GM12878 (cell line): ENCODE results near the gene POMZP3. TPM values are rescaled to one million over a fixed set of nuclear protein-coding genes. Genes with fewer than 3 reads are reported as not detected.
"Not testable (repeated sequence)": the region's sequence is repeated elsewhere in the genome, so short reads cannot be mapped to it uniquely, and the experiment has no call there.

Experiments
- ATAC-seq: fragments of 200-7000 bp; cut with Tn5 transposase; 3 replicates; pipeline ENCODE4 v1.9.1; 2020; ENCODE audit warnings: mild to moderate bottlenecking, moderate library complexity
- Bru-seq: library from RNA; stranded (reverse); fragments of 400-500 nt; gene quantifications from one replicate; lab custom pipeline; 2021; lab: Mats Ljungman, UMichigan
- BruChase-seq, 2 experiments: library from RNA; stranded (reverse); fragments of 400-500 nt; gene quantifications; one replicate each; lab custom pipeline; 2021; lab: Mats Ljungman, UMichigan
- BruUV-seq: library from RNA; stranded (reverse); fragments of 400-500 nt; replicated peaks from 2 replicates; lab custom pipeline; 2021; lab: Mats Ljungman, UMichigan
- CTCF ChIA-PET: fragments of 300-600 bp; sonication (Branson Sonifier 250); formaldehyde crosslinking; extraction: SDS; loops from one replicate; lab custom pipeline; 2021; ENCODE audit warnings: inconsistent platforms; lab: Yijun Ruan, JAX
- POLR2A ChIA-PET: fragments of 350-600 bp; formaldehyde crosslinking; extraction: SDS; loops from one replicate; lab custom pipeline; 2021; ENCODE audit warnings: inconsistent platforms; lab: Charles Lee
- RAD21 ChIA-PET: fragments of 300-600 bp; sonication (Branson Sonifier 250); formaldehyde crosslinking; loops from one replicate; lab custom pipeline; 2023; ENCODE audit warnings: antibody characterized with exemption; ENCODE audit not compliant: unreplicated experiment; lab: Charles Lee
- SMC1A ChIA-PET: fragments of 300-600 bp; sonication (Branson Sonifier 250); formaldehyde crosslinking; loops from one replicate; lab custom pipeline; 2023; ENCODE audit not compliant: unreplicated experiment, uncharacterized antibody; lab: Charles Lee
- DNase-seq: peaks from one replicate; pipeline ENCODE4 v3.0.0-alpha.2; 2011; ENCODE audit warnings: low read depth, low spot score
- FAIRE-seq: peaks from 3 replicates; lab custom pipeline; 2011; peaks lifted over from hg19 to GRCh38; lab: Jason Lieb, UNC
- H2AFZ ChIP-seq: 2 replicates; pipeline ENCODE4 v1.6.0; 2011; ENCODE audit warnings: low read depth, low read length, control low read depth; ENCODE audit not compliant: control insufficient read depth
- H3K27ac ChIP-seq: 2 replicates; pipeline ENCODE4 v1.5.1; 2011; ENCODE audit warnings: control low read depth; ENCODE audit not compliant: control insufficient read depth, insufficient read depth
- H3K27me3 ChIP-seq, 2 experiments: replicated peaks in 1 of 2; 2 replicates each; pipeline versions ENCODE4 v1.6.0 to v1.6.1; 2011; ENCODE audit warnings: low read length in 1 of 2; ENCODE audit not compliant: control insufficient read depth in 2 of 2, insufficient read depth in 2 of 2
- H3K36me3 ChIP-seq, 2 experiments: 2 replicates each; pipeline ENCODE4 v1.5.1; 2011; ENCODE audit warnings: low read length in 1 of 2; ENCODE audit not compliant: control insufficient read depth in 2 of 2, insufficient read depth in 2 of 2
- H3K4me1 ChIP-seq: 2 replicates; pipeline ENCODE4 v1.6.1; 2011; ENCODE audit warnings: mild to moderate bottlenecking, low read length, moderate library complexity, mixed read lengths; ENCODE audit not compliant: control insufficient read depth, insufficient read depth
- H3K4me2 ChIP-seq: 2 replicates; pipeline ENCODE4 v1.6.0; 2011; ENCODE audit warnings: control low read depth; ENCODE audit not compliant: control insufficient read depth, insufficient read depth
- H3K4me3 ChIP-seq: fragments of 200-600 bp; sonication (generic); 2 replicates; pipeline ENCODE4 v1.5.1; 2016
- H3K79me2 ChIP-seq: 2 replicates; pipeline ENCODE4 v1.6.0; 2011; ENCODE audit warnings: low read length; ENCODE audit not compliant: control insufficient read depth, insufficient read depth
- H3K9ac ChIP-seq: 2 replicates; pipeline ENCODE4 v1.8.0; 2011; ENCODE audit warnings: low read length, control low read depth, mixed read lengths; ENCODE audit not compliant: control insufficient read depth, insufficient read depth
- H3K9me3 ChIP-seq: replicated peaks from 3 replicates; pipeline ENCODE4 v1.5.1; 2011; ENCODE audit warnings: mild to moderate bottlenecking, low read length; ENCODE audit not compliant: control insufficient read depth, insufficient read depth
- H4K20me1 ChIP-seq: 2 replicates; pipeline ENCODE4 v1.6.0; 2011; ENCODE audit not compliant: control insufficient read depth, insufficient read depth
- BACH1 ChIP-seq: fragments of 450-650 bp; IDR thresholded peaks from 2 replicates; pipeline ENCODE4 v1.6.1; 2017; ENCODE audit warnings: mild to moderate bottlenecking, borderline replicate concordance
- BHLHE40 ChIP-seq, 2 experiments: fragments of 450-650 bp in 1 of 2; IDR thresholded peaks; 2 replicates each; pipeline ENCODE4 v1.6.1; 2011 to 2017; ENCODE audit warnings: low read depth in 2 of 2, borderline replicate concordance in 1 of 2, improper control_type of control experiment in 1 of 2, low read length in 1 of 2, mild to moderate bottlenecking in 1 of 2
- CREB1 ChIP-seq: IDR thresholded peaks from 2 replicates; pipeline ENCODE4 v1.6.1; 2012; ENCODE audit warnings: low read depth, mild to moderate bottlenecking, inconsistent platforms
- CREM ChIP-seq: IDR thresholded peaks from 2 replicates; pipeline ENCODE4 v1.6.1; 2014; ENCODE audit warnings: antibody characterized with exemption, low read depth
- GATAD2B ChIP-seq: fragments of 450-650 bp; conservative IDR thresholded peaks from 2 replicates; pipeline ENCODE4 v1.6.1; 2017; ENCODE audit warnings: low read depth, mild to moderate bottlenecking, moderate library complexity
- IKZF1 ChIP-seq: fragments of 450-650 bp; conservative IDR thresholded peaks from 2 replicates; pipeline ENCODE4 v1.6.1; 2017; ENCODE audit warnings: antibody characterized with exemption, mild to moderate bottlenecking
- LARP7 ChIP-seq: fragments of 450-650 bp; IDR thresholded peaks from 2 replicates; pipeline ENCODE4 v1.6.1; 2017; ENCODE audit warnings: mild to moderate bottlenecking
- NKRF ChIP-seq: fragments of 450-650 bp; conservative IDR thresholded peaks from 2 replicates; pipeline ENCODE4 v1.6.1; 2017; ENCODE audit warnings: mild to moderate bottlenecking, moderate library complexity
- POLR2A ChIP-seq: IDR thresholded peaks from 2 replicates; pipeline ENCODE4 v1.6.1; 2011; ENCODE audit warnings: low read depth, mild to moderate bottlenecking, low read length
- POLR2AphosphoS5 ChIP-seq: IDR thresholded peaks from 2 replicates; pipeline ENCODE4 v1.6.1; 2011; ENCODE audit warnings: mild to moderate bottlenecking, low read length, inconsistent platforms
- WGBS: methylation state at CpG from one replicate; pipeline ENCODE4 v1.1.6; 2016; ENCODE audit warnings: low lambda C conversion rate; ENCODE audit not compliant: insufficient replicate concordance, insufficient coverage; ENCODE audit errors: missing lambda C conversion rate; 5-methylcytosine and 5-hydroxymethylcytosine counted together
- in situ Hi-C: fragments of 300-500 bp; cut with MboI; formaldehyde crosslinking; loops from 9 replicates; pipeline ENCODE4 v1.14.3; 2018; ENCODE audit warnings: mixed read lengths
- intact Hi-C: fragments of 100-400 bp; cut with micrococcal nuclease; formaldehyde crosslinking; loops from one replicate; pipeline ENCODE4 v1.14.2; 2022; ENCODE audit not compliant: unreplicated experiment
- long read RNA-seq, 2 experiments: library from polyadenylated mRNA; unstranded; transcript quantifications; one replicate each; pipeline ENCODE4 v2.0.0, GENCODE V29; 2019 to 2020
- polyA minus RNA-seq, 3 experiments: library from RNA; depleted of rRNA, polyadenylated mRNA; stranded (reverse); fragments of >200 nt; gene quantifications; 2 replicates each; pipeline ENCODE4 v1.2.3, GENCODE V29; 2011
- polyA plus RNA-seq, 11 experiments: library from polyadenylated mRNA; depleted of rRNA in 4 of 11; unstranded in 6 of 11; stranded (reverse) in 5 of 11; fragments of >200 nt; fragmentation: Nextera tagmentation in 4 of 11; fragmentation: Illumina TruSeq in 1 of 11; extraction: Ambion mirVana in 4 of 11; extraction: Trizol in 1 of 11; gene quantifications; 1 replicate in 1 of 11; 2 replicates in 10 of 11; pipeline versions ENCODE4 v1.2.1 to v1.2.3, GENCODE V29; 2011 to 2016; ENCODE audit warnings: inconsistent platforms in 2 of 11, missing spikeins in 2 of 11, low read depth in 1 of 11
- total RNA-seq, 4 experiments: library from RNA; depleted of rRNA in 3 of 4; stranded (reverse); fragments of >200 nt in 3 of 4; fragmentation: Illumina TruSeq in 1 of 4; extraction: Trizol in 1 of 4; gene quantifications; 2 replicates each; pipeline versions ENCODE4 v1.2.1 to v1.2.3, GENCODE V29; 2013 to 2021
- TF ChIP-seq, protein P1 (sequence below): fragments of 450-650 bp; IDR thresholded peaks from 2 replicates; pipeline ENCODE4 v1.6.1; 2017; ENCODE audit warnings: mild to moderate bottlenecking, moderate library complexity

POMZP3 gene
- 7.2 and 9.8 TPM in 2 replicates for total RNA-seq (2013; cell fraction: nucleolus; rRNA removed)
- 3.7 and 4.9 TPM in 2 replicates for total RNA-seq (2014; rRNA removed)
- total RNA-seq (2014; rRNA removed; fragmentation: Illumina TruSeq; extraction: Trizol) = 2.2 and 2.8 TPM in 2 replicates
- 10.3 and 12.6 TPM in 2 replicates for total RNA-seq (2021)
- 3.8 TPM for polyA plus RNA-seq (2011; ENCODE audit: low read depth)
- polyA plus RNA-seq (2011; rRNA removed) = 2.0 and 4.4 TPM in 2 replicates
- polyA plus RNA-seq (2011; cell fraction: cytosol; rRNA removed) = 4.3 and 4.8 TPM in 2 replicates
- 5.8 and 5.9 TPM in 2 replicates for polyA plus RNA-seq (2011; cell fraction: nucleus; rRNA removed)
- polyA plus RNA-seq (2012) = 5.8 and 7.4 TPM in 2 replicates
- polyA plus RNA-seq (2014; fragmentation: Illumina TruSeq; extraction: Trizol) = 4.8 and 5.8 TPM in 2 replicates
- 1 to 10 TPM; 2.4 to 4.5 TPM for polyA plus RNA-seq (2014; fragmentation: Nextera tagmentation; extraction: Ambion mirVana)
- 6.1 and 6.9 TPM in 2 replicates for polyA plus RNA-seq (2014; rRNA removed)
- 10 to 100 TPM in 1 of 2 experiments, 1 to 10 TPM in 1; 8.3 to 10.2 TPM for polyA plus RNA-seq (2016; fragmentation: Nextera tagmentation; extraction: Ambion mirVana)
- 7.2 TPM in 2 replicates for polyA minus RNA-seq (2011; rRNA and poly(A)+ RNA removed)
- polyA minus RNA-seq (2011; cell fraction: cytosol; rRNA and poly(A)+ RNA removed) = 3.7 and 5.9 TPM in 2 replicates
- polyA minus RNA-seq (2011; cell fraction: nucleus; rRNA and poly(A)+ RNA removed) = 7.0 and 14.6 TPM in 2 replicates
- Bru-seq, nascent RNA = percentile 61 among the genes with signal in this experiment
- percentile 54 among the genes with signal in this experiment for BruChase-seq, experiment 1, labeled RNA remaining after a 6-hour chase
- BruChase-seq, experiment 2, labeled RNA remaining after a 2-hour chase = percentile 54 among the genes with signal in this experiment
- long read RNA-seq, experiment 1, partial matches to known transcripts = 0 of 2 reads
- long read RNA-seq, experiment 1, other reads (novel, unspliced or antisense) = 1 of 2 reads
- long read RNA-seq, experiment 2, partial matches to known transcripts = 3 of 3 reads
- long read RNA-seq, experiment 2, other reads (novel, unspliced or antisense) = 0 of 3 reads

- H3K79me2 ChIP-seq, intact Hi-C loops, RAD21 ChIA-PET, BruUV-seq, DNase-seq, CTCF ChIA-PET, H3K9me3 ChIP-seq, H3K4me1 ChIP-seq, in situ Hi-C loops, SMC1A ChIA-PET, H3K36me3 ChIP-seq, H4K20me1 ChIP-seq, FAIRE-seq, H3K27me3 ChIP-seq, POLR2A ChIA-PET: not testable (repeated sequence)
- Histone ChIP-seq H3K4me2 (0 out of 2 replicates have a peak within 1 kb of the TSS, but pooled peaks have one; percentile 42), H3K27ac (peak within 1 kb of the TSS; percentile 61), H2AFZ (peak within 1 kb of the TSS; percentile 71), H3K9ac (peak within 1 kb of the TSS; percentile 67), H3K4me3 (peak within 1 kb of the TSS; percentile 86)
- ATAC-seq = peak; percentile 91
- under 1% methylated on average over 13 of the region's 78 CpGs for WGBS
- TF ChIP-seq POLR2A = peak; percentile 55
- peak; percentile 65; the same call in 1 of the 2 replicates for TF ChIP-seq LARP7
- peak; percentile 25; the same call in 1 of the 2 replicates for TF ChIP-seq POLR2AphosphoS5
- TF ChIP-seq BACH1 = peak; percentile 94
- TF ChIP-seq CREB1 = peak; percentile 77
- TF ChIP-seq, protein P1, sequence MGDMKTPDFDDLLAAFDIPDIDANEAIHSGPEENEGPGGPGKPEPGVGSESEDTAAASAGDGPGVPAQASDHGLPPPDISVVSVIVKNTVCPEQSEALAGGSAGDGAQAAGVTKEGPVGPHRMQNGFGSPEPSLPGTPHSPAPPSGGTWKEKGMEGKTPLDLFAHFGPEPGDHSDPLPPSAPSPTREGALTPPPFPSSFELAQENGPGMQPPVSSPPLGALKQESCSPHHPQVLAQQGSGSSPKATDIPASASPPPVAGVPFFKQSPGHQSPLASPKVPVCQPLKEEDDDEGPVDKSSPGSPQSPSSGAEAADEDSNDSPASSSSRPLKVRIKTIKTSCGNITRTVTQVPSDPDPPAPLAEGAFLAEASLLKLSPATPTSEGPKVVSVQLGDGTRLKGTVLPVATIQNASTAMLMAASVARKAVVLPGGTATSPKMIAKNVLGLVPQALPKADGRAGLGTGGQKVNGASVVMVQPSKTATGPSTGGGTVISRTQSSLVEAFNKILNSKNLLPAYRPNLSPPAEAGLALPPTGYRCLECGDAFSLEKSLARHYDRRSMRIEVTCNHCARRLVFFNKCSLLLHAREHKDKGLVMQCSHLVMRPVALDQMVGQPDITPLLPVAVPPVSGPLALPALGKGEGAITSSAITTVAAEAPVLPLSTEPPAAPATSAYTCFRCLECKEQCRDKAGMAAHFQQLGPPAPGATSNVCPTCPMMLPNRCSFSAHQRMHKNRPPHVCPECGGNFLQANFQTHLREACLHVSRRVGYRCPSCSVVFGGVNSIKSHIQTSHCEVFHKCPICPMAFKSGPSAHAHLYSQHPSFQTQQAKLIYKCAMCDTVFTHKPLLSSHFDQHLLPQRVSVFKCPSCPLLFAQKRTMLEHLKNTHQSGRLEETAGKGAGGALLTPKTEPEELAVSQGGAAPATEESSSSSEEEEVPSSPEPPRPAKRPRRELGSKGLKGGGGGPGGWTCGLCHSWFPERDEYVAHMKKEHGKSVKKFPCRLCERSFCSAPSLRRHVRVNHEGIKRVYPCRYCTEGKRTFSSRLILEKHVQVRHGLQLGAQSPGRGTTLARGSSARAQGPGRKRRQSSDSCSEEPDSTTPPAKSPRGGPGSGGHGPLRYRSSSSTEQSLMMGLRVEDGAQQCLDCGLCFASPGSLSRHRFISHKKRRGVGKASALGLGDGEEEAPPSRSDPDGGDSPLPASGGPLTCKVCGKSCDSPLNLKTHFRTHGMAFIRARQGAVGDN = peak; percentile 75
- TF ChIP-seq IKZF1 = peak; percentile 33; the same call in 1 of the 2 replicates
- peak; percentile 70; the same call in 1 of the 2 replicates for TF ChIP-seq NKRF
- TF ChIP-seq BHLHE40 (IDR thresholded peaks at IDR 0.05; ENCODE audit: borderline replicate concordance in 1 of 2, low read depth in 2 of 2, low read length in 1 of 2) = peak in 1 of 2 experiments; percentile 37; a peak in 1 of 4 replicates
- TF ChIP-seq CREM = 0 out of 2 replicates have a peak, but pooled peaks have one; percentile 29
- TF ChIP-seq GATAD2B = peak; percentile 57; the same call in 1 of the 2 replicates
These were observed at the start of gene POMZP3 for GRCh38 chr7:76626989-76627642. POMZP3 (minus strand) TSS chr7:76627279; CDS start chr7:76626064, 1,215 bp downstream.
